HL-60 (cell line): ENCODE data around the gene SKP1.

Source experiments
- DNase-seq, 2 experiments: peaks; one replicate each; pipeline ENCODE4 v3.0.0-alpha.2; 2010 to 2020; ENCODE audit warnings: low read depth in 1 of 2, low spot score in 1 of 2
- H3K27ac ChIP-seq: fragments of 250-450 bp; sonication (Bioruptor Pico); replicated peaks from 2 replicates; pipeline ENCODE4 v1.5.1; 2020; ENCODE audit warnings: mild to moderate bottlenecking, moderate library complexity
- H3K27me3 ChIP-seq: fragments of 250-450 bp; sonication (Bioruptor Pico); 2 replicates; pipeline ENCODE4 v1.5.1; 2021; ENCODE audit warnings: mild to moderate bottlenecking, moderate library complexity; ENCODE audit not compliant: insufficient read depth, poor library complexity, severe bottlenecking
- H3K4me3 ChIP-seq: replicated peaks from 2 replicates; pipeline ENCODE4 v1.5.1; 2011; ENCODE audit warnings: mild to moderate bottlenecking, control low read depth, low read length; ENCODE audit not compliant: insufficient read depth
- CTCF ChIP-seq: IDR thresholded peaks from one replicate; pipeline ENCODE4 v1.5.1; 2011; ENCODE audit warnings: low read length, control low read depth, inconsistent platforms; ENCODE audit not compliant: insufficient read depth
- GABPA ChIP-seq: IDR thresholded peaks from 2 replicates; pipeline ENCODE4 v1.6.1; 2012; ENCODE audit warnings: low read depth
- POLR2AphosphoS5 ChIP-seq: IDR thresholded peaks from 2 replicates; pipeline ENCODE4 v1.6.1; 2012; ENCODE audit warnings: low read depth
- REST ChIP-seq: IDR thresholded peaks from 2 replicates; pipeline ENCODE4 v1.6.1; 2012; ENCODE audit warnings: low read depth; ENCODE audit not compliant: insufficient replicate concordance
- SPI1 ChIP-seq: IDR thresholded peaks from 2 replicates; pipeline ENCODE4 v1.6.1; 2012; ENCODE audit warnings: low read depth, mild to moderate bottlenecking, borderline replicate concordance

SKP1 gene

GRCh38 chr5:134148986-134149539 lies 27.7 kb downstream of the SKP1 start:
- TF ChIP-seq POLR2AphosphoS5 (no peak), REST (no peak), SPI1 (no peak), CTCF (no peak), GABPA (no peak)
- no peak overlapping the region for H3K27ac ChIP-seq
- no peaks in the 10 kb centered on the region for H3K27me3 ChIP-seq
- no peak overlapping the region for H3K4me3 ChIP-seq
- DNase-seq: no peak

- Histone ChIP-seq H3K4me3 (no peak overlapping the region), H3K27ac (no peak overlapping the region), H3K27me3 (no peaks in the 10 kb centered on the region)
- DNase-seq: no peak
- TF ChIP-seq POLR2AphosphoS5: no peak
- TF ChIP-seq GABPA: no peak
- TF ChIP-seq SPI1: no peak
- no peak for TF ChIP-seq REST
These were observed 28.4 kb downstream of the SKP1 start for GRCh38 chr5:134148316-134148715.

GRCh38 chr5:134146651-134147518 lies 29.9 kb downstream of the SKP1 start:
- no peak overlapping the region for H3K4me3 ChIP-seq
- TF ChIP-seq POLR2AphosphoS5 (no peak), REST (no peak), GABPA (no peak), SPI1 (no peak), CTCF (no peak)
- no peak overlapping the region for H3K27ac ChIP-seq
- no peak for DNase-seq
- no peaks in the 10 kb centered on the region for H3K27me3 ChIP-seq
